Parathyroid adenoma (tissue), 2 donors: ENCODE results near the gene CDCP1.

Experiments used
- H2AFZ ChIP-seq: fragments of 300-600 bp; sonication (generic); one replicate; pipeline ENCODE4 v1.7.0; 2017; ENCODE audit warnings: antibody characterized with exemption, mild to moderate bottlenecking
- H3K27ac ChIP-seq: fragments of 300-600 bp; sonication (generic); one replicate; pipeline ENCODE4 v1.7.0; 2017
- H3K27me3 ChIP-seq: fragments of 300-600 bp; sonication (generic); one replicate; pipeline ENCODE4 v1.7.0; 2017; ENCODE audit warnings: low read length; ENCODE audit not compliant: control insufficient read depth, insufficient read depth
- H3K36me3 ChIP-seq: fragments of 300-600 bp; sonication (generic); one replicate; pipeline ENCODE4 v1.7.0; 2017; ENCODE audit warnings: low read length; ENCODE audit not compliant: control insufficient read depth, insufficient read depth
- H3K4me1 ChIP-seq: fragments of 300-600 bp; sonication (generic); one replicate; pipeline ENCODE4 v1.7.0; 2017; ENCODE audit warnings: control low read depth
- H3K4me2 ChIP-seq: fragments of 300-600 bp; sonication (generic); one replicate; pipeline ENCODE4 v1.7.0; 2017; ENCODE audit warnings: low read length
- H3K4me3 ChIP-seq: fragments of 300-600 bp; sonication (generic); one replicate; pipeline ENCODE4 v1.7.0; 2017; ENCODE audit warnings: low read depth, low read length
- H3K79me2 ChIP-seq: fragments of 300-600 bp; sonication (generic); one replicate; pipeline ENCODE4 v1.7.0; 2017; ENCODE audit warnings: control low read depth
- H3K9ac ChIP-seq: fragments of 300-600 bp; sonication (generic); one replicate; pipeline ENCODE4 v1.7.0; 2017; ENCODE audit warnings: mild to moderate bottlenecking
- H3K9me3 ChIP-seq: fragments of 300-600 bp; sonication (generic); one replicate; pipeline ENCODE4 v1.7.0; 2017; ENCODE audit warnings: low read length; ENCODE audit not compliant: control insufficient read depth
- TF ChIP-seq, protein P1 (sequence below): fragments of 300-600 bp; sonication (generic); IDR thresholded peaks from one replicate; pipeline ENCODE4 v1.7.0; 2017; ENCODE audit warnings: antibody characterized with exemption, mild to moderate bottlenecking
- donor health status: primary hyperparathyroidism.

Gene CDCP1

DNA sequence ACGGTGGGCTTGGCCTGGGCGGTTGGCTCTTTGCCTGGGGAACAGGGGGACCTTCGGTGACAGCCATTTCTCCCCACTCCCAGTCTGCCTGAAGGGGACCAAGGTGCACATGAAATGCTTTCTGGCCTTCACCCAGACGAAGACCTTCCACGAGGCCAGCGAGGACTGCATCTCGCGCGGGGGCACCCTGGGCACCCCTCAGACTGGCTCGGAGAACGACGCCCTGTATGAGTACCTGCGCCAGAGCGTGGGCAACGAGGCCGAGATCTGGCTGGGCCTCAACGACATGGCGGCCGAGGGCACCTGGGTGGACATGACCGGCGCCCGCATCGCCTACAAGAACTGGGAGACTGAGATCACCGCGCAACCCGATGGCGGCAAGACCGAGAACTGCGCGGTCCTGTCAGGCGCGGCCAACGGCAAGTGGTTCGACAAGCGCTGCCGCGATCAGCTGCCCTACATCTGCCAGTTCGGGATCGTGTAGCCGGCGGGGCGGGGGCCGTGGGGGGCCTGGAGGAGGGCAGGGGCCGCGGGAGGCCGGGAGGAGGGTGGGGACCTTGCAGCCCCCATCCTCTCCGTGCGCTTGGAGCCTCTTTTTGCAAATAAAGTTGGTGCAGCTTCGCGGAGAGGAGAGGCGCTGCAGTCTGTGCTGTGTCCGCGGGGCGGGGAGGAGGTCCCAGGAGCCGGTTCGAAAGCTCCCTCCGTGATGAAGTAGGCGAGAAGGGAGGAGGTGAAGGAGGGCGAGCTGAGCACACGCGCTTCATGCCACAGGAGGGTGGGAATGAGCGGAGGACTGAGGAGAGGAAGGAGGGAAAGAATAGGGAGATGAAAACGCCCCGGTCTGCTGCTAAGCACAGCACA is 110.5 kb downstream of the CDCP1 start:
- Histone ChIP-seq H3K9me3 (no peaks in the 10 kb centered on the region), H3K36me3 (no peaks in the 10 kb centered on the region), H3K79me2 (no peaks in the 10 kb centered on the region), H3K27ac (peak overlapping the region; percentile 24), H3K9ac (no peak overlapping the region), H3K4me2 (peak overlapping the region; percentile 24), H3K4me3 (no peak overlapping the region), H2AFZ (peak overlapping the region; percentile 56), H3K4me1 (peaks cover 5% of the 10 kb centered on the region), H3K27me3 (no peaks in the 10 kb centered on the region)
- TF ChIP-seq, protein P1, sequence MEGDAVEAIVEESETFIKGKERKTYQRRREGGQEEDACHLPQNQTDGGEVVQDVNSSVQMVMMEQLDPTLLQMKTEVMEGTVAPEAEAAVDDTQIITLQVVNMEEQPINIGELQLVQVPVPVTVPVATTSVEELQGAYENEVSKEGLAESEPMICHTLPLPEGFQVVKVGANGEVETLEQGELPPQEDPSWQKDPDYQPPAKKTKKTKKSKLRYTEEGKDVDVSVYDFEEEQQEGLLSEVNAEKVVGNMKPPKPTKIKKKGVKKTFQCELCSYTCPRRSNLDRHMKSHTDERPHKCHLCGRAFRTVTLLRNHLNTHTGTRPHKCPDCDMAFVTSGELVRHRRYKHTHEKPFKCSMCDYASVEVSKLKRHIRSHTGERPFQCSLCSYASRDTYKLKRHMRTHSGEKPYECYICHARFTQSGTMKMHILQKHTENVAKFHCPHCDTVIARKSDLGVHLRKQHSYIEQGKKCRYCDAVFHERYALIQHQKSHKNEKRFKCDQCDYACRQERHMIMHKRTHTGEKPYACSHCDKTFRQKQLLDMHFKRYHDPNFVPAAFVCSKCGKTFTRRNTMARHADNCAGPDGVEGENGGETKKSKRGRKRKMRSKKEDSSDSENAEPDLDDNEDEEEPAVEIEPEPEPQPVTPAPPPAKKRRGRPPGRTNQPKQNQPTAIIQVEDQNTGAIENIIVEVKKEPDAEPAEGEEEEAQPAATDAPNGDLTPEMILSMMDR: no peak

- no peak overlapping the region for H3K4me3 ChIP-seq
- H3K9ac ChIP-seq: no peak overlapping the region
- H3K36me3 ChIP-seq: no peaks in the 10 kb centered on the region
- no peak overlapping the region for H3K4me2 ChIP-seq
- H3K9me3 ChIP-seq: no peaks in the 10 kb centered on the region
- peaks cover 5% of the 10 kb centered on the region for H3K4me1 ChIP-seq
- peak overlapping the region; percentile 25 for H2AFZ ChIP-seq
- no peaks in the 10 kb centered on the region for H3K27me3 ChIP-seq
- H3K27ac ChIP-seq: no peak overlapping the region
- TF ChIP-seq, protein P1: no peak
- no peaks in the 10 kb centered on the region for H3K79me2 ChIP-seq
Observed at GRCh38 chr3:45034612-45035252, 111.4 kb downstream of the CDCP1 start.

- Histone ChIP-seq H3K36me3 (no peaks in the 10 kb centered on the region), H3K4me2 (no peak overlapping the region), H2AFZ (no peak overlapping the region), H3K27ac (no peak overlapping the region), H3K4me3 (no peak overlapping the region), H3K79me2 (no peaks in the 10 kb centered on the region), H3K9me3 (no peaks in the 10 kb centered on the region), H3K4me1 (peaks cover 5% of the 10 kb centered on the region), H3K9ac (no peak overlapping the region), H3K27me3 (no peaks in the 10 kb centered on the region)
- TF ChIP-seq, protein P1: no peak
Observed at GRCh38 chr3:45033791-45034190, 112.4 kb downstream of the CDCP1 start.
